GM19043 (cell line): Measurements from ENCODE around the gene CFH.
"Not testable (repeated sequence)": the region's sequence is repeated elsewhere in the genome, so short reads cannot be mapped to it uniquely, and the experiment has no call there.

Experiments used
- ATAC-seq: cut with Tn5 transposase; IDR thresholded peaks from one replicate; pipeline ENCODE4 v1.9.1; 2021; ENCODE audit warnings: low read depth; ENCODE audit not compliant: unreplicated experiment

CFH gene

GRCh38 chr1:196661345-196661744 lies 9.5 kb downstream of the CFH start:
- peak; percentile 9 for ATAC-seq

GRCh38 chr1:196667131-196667530 lies 15.3 kb downstream of the CFH start:
- ATAC-seq = no peak

- ATAC-seq = no peak
Measured at GRCh38 chr1:196669051-196669450, 17.2 kb downstream of the CFH start.

- no peak for ATAC-seq
Measured at GRCh38 chr1:196669693-196670092, 17.9 kb downstream of the CFH start.

- ATAC-seq = no peak
Measured at GRCh38 chr1:196674908-196675307, 23.1 kb downstream of the CFH start.

GRCh38 chr1:196677781-196678509 lies 26.1 kb downstream of the CFH start:
- ATAC-seq = no peak

- ATAC-seq = no peak
Measured at GRCh38 chr1:196678510-196678884, 26.7 kb downstream of the CFH start.

DNA sequence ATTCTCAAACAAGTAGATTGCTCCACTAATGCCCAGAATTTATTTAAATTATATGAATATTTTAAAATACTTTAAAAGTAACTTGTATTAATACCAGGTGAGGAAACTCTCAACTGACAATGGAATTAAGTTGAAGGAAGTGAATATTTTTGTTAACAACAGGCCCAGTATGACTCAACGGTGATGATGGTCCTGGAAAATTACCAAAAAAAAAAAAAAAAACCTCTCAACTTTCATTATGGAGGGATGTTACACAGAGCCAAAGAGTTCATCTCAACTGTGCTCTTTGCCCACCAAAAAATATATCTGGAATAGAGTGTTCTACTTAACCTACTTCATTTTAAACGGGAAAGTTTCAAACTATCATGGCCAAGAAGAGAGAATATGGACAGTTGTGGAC lies 28.3 kb downstream of the CFH start:
- no peak for ATAC-seq

DNA sequence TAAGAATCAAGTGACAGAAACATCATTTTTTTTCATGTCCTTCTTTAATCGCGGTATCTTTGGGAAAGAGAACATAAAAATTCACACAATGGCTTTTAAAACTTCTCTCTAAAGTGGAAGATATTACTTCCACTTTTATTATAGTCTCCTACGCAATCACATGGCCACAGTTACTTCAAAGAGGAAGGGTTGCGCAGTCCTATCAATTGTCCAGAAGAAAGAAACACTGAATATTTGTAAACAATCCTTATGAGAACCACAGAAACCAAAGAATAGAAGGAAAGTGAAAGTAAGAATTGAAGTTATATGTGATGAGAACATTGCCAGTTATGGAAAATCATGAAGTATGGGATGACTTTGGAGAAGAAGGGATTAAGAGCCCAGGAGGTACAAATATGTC lies 32.6 kb downstream of the CFH start:
- no peak for ATAC-seq

DNA sequence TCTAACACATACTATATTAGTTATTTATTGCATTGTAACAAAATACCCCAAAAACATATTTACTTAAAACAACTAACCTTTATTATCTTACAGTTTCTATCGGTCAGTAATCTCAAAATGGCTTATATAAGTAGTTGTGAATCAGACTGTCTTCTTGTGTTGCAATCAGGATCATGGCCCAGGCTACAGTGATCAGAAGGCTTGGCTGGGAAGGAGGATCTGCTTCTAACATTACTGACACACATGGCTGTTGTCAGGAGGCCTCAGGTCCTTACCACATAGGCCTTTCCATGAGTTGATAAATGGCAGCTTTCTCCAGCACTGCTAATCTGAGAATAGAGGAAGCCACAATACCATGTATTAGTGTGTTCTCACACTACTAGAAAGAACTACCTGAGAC lies 33.7 kb downstream of the CFH start:
- ATAC-seq = no peak

DNA sequence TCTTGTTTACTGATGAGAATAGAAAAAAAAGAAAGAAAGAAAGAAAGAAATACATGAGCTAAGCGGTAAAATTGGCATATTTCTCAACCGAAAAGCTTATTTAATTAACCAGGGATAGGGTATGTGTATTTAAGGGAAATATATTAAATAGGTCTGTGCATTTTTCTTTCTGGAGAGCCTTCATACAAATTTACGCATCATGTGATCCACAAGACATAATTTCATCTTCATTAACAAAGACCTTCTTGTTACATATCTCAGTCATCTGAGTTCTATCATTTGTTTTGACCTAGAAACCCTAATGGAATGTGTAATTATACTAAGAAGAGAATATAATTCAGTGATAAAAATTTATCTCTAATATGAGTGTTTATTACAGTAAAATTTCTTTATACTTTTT lies 37.2 kb downstream of the CFH start:
- ATAC-seq = no peak

- ATAC-seq = no peak
Measured at GRCh38 chr1:196690582-196690981, 38.7 kb downstream of the CFH start.

GRCh38 chr1:196698993-196699392 lies 47.1 kb downstream of the CFH start:
- ATAC-seq = no peak

GRCh38 chr1:196701144-196701543 lies 49.3 kb downstream of the CFH start:
- ATAC-seq = no peak

DNA sequence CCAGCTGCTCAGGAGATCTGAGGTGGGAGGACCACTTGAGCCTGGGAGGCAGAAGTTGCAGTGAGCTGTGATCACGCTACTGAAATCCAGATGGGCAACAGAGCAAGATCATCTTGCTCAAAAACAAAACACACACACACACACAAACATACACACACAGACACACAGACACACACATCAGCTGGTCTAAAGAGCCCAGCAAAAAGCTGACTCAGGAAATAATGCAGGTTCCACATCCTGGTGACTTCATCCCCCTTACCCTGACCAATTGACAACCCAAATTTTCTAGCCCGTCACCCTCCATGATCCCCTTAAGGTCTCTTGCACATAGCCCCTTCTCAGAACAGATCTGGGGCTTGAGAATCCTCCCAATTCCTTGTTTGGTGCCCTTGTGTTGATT lies 58.0 kb downstream of the CFH start:
- ATAC-seq = not testable (repeated sequence)

DNA sequence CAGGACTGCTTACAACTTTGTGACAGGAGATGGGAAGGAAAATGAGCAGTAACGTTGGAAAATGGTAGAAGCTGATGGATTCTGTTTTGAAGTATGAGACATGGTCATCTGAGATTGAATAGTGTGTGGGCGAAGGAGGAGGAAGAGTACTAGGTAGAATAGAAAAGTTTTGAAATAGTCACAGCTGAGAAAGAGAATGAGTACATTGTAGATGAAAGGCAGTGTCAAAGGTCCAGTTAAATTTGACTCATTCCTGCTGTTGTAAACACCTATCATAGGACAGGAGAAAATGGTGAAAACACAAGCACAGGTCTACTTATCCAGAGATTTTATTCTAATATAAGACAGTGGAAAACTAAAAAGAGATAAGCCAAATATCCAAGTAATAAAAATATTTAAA lies 66.0 kb downstream of the CFH start:
- ATAC-seq = no peak

DNA sequence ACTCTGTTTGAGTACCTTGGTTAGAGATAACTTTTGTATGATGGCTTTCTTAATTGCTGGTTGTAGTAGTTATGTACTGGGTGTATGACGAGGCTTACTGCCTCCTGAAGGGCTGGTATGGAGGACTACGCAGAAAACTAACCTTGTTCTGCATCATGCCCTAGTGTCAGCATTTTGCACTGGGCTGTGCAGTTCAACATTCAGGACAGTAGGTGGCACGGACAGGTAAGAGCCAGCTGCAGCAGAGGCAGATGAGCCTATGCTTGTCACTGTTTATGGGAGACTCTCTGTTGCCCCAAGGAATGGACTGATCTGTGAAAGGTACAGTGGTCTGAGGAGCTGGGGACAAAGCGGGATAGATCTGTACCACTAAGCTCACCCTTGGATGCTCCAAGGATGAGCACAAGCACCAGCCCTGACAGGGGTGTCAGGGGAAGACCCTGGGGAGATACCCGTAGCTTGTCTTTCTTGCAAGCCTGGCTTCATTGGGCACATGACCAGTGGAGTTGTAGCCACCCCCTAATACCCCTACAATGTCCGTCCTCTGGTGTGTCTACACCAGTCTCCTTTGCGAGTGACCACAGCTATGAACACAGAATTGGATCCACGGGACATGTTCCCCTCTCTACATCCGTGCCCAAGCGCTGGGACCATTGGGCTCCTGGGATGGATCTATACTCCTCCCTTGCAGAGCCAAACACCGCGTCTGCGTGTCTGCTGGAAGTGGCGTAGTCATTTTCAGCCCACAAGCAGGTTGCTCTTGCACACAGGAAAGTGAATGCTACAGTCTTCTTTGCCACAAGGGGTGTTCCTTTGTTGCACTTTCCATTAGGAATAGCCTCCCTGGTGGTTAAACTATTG lies 71.7 kb downstream of the CFH start:
- peak; percentile 87 for ATAC-seq

- ATAC-seq = no peak
Measured at GRCh38 chr1:196732526-196732925, 80.7 kb downstream of the CFH start.

- no peak for ATAC-seq
Measured at GRCh38 chr1:196733091-196733970, 81.5 kb downstream of the CFH start.

- no peak for ATAC-seq
Measured at GRCh38 chr1:196734006-196734405, 82.2 kb downstream of the CFH start.

- ATAC-seq = no peak
Measured at GRCh38 chr1:196734460-196734859, 82.6 kb downstream of the CFH start.
